Fibroblast of gingiva (primary cell): ENCODE data around the gene ZSCAN16.

Source experiments
- DNase-seq: peaks from one replicate; pipeline ENCODE4 v3.0.0-alpha.2; 2011; ENCODE audit warnings: low read depth

ZSCAN16 gene

GRCh38 chr6:28172006-28172405, 47.6 kb downstream of the ZSCAN16 start:
- DNase-seq, result no peak

GRCh38 chr6:28176373-28176772, 52.0 kb downstream of the ZSCAN16 start:
- DNase-seq, result no peak
